ENCODE results near the gene ACP2.

The ACP2 gene

GRCh38 chr11:47234669-47235100 lies 13.9 kb downstream of the ACP2 start:
- no peaks in the 10 kb centered on the region for H3F3A ChIP-seq (ENCODE audit: insufficient read depth, low read length)
- H3K4me1 ChIP-seq (ENCODE audit: insufficient read depth, low read length, severe bottlenecking) = peaks cover 5% of the 10 kb centered on the region
- no peak overlapping the region for H2AFZ ChIP-seq (ENCODE audit: low read length)
- H3K36me3 ChIP-seq (ENCODE audit: insufficient read depth, low read length) = peaks cover 52% of the 10 kb centered on the region
- H3K27ac ChIP-seq (ENCODE audit: low read depth, low read length, poor library complexity, severe bottlenecking) = no peak overlapping the region
- H3K4me2 ChIP-seq (ENCODE audit: low read length) = no peak overlapping the region
- H3K4me3 ChIP-seq (ENCODE audit: low read depth, low read length, poor library complexity, severe bottlenecking) = no peak overlapping the region
- H3K9ac ChIP-seq (ENCODE audit: low read length) = no peak overlapping the region
- no peak for TF ChIP-seq EZH2 (IDR thresholded peaks at IDR 0.05; ENCODE audit: borderline replicate concordance, low read length)
- TF ChIP-seq, protein P1, sequence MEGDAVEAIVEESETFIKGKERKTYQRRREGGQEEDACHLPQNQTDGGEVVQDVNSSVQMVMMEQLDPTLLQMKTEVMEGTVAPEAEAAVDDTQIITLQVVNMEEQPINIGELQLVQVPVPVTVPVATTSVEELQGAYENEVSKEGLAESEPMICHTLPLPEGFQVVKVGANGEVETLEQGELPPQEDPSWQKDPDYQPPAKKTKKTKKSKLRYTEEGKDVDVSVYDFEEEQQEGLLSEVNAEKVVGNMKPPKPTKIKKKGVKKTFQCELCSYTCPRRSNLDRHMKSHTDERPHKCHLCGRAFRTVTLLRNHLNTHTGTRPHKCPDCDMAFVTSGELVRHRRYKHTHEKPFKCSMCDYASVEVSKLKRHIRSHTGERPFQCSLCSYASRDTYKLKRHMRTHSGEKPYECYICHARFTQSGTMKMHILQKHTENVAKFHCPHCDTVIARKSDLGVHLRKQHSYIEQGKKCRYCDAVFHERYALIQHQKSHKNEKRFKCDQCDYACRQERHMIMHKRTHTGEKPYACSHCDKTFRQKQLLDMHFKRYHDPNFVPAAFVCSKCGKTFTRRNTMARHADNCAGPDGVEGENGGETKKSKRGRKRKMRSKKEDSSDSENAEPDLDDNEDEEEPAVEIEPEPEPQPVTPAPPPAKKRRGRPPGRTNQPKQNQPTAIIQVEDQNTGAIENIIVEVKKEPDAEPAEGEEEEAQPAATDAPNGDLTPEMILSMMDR (IDR thresholded peaks at IDR 0.05; ENCODE audit: low read length) = no peak
- H3K79me2 ChIP-seq (ENCODE audit: insufficient read depth, low read length) = no peaks in the 10 kb centered on the region
- H3K9me3 ChIP-seq (ENCODE audit: low read length) = no peaks in the 10 kb centered on the region
- no peaks in the 10 kb centered on the region for H4K20me1 ChIP-seq (ENCODE audit: insufficient read depth, low read length)
- no peaks in the 10 kb centered on the region for H3K9me2 ChIP-seq (ENCODE audit: low read depth, low read length)
- H3K27me3 ChIP-seq (ENCODE audit: insufficient read depth, low read length) = no peaks in the 10 kb centered on the region

DNA sequence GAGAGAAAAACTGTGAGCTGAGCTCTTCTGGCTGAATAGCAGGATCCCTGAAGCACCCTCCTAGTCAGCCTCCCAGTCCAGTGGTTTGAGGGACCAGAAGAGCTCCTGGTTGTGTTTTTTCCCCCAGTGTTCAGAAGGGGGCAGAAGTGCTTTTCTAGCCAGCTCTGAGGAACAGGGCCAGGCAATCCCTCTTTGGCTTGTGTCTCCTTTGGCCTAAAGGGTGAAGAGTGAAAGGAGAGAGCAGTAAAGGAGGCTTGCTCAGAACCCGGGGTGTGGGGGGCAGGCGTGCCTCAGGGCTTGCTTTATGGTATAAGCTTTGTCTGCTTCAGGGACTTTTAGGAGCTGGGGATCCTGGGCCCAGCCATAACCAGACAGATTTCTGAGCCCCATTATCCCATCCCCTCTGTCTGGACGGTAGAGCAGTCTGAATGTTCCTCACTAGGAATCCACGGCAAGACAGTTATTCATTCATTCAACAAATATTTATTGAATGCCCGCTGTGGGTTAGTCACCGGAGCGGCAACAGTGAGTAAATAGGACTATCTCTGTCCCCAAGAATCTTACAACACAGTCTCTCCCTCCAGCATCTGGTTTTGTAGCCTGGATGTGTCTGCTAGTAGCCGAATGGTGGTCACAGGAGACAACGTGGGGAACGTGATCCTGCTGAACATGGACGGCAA lies 14.5 kb downstream of the ACP2 start:
- Histone ChIP-seq H3K9ac (ENCODE audit: low read length) (no peak overlapping the region), H3K27ac (ENCODE audit: low read depth, low read length, poor library complexity, severe bottlenecking) (no peak overlapping the region), H3K9me2 (ENCODE audit: low read depth, low read length) (no peaks in the 10 kb centered on the region), H3K4me1 (ENCODE audit: insufficient read depth, low read length, severe bottlenecking) (peaks cover 5% of the 10 kb centered on the region), H3K79me2 (ENCODE audit: insufficient read depth, low read length) (no peaks in the 10 kb centered on the region), H3F3A (ENCODE audit: insufficient read depth, low read length) (no peaks in the 10 kb centered on the region), H4K20me1 (ENCODE audit: insufficient read depth, low read length) (no peaks in the 10 kb centered on the region), H3K9me3 (ENCODE audit: low read length) (no peaks in the 10 kb centered on the region), H3K27me3 (ENCODE audit: insufficient read depth, low read length) (no peaks in the 10 kb centered on the region), H3K4me3 (ENCODE audit: low read depth, low read length, poor library complexity, severe bottlenecking) (no peak overlapping the region), H2AFZ (ENCODE audit: low read length) (no peak overlapping the region), H3K36me3 (ENCODE audit: insufficient read depth, low read length) (peaks cover 48% of the 10 kb centered on the region), H3K4me2 (ENCODE audit: low read length) (no peak overlapping the region)
- TF ChIP-seq, protein P1 (IDR thresholded peaks at IDR 0.05; ENCODE audit: low read length) = peak; percentile 26; the same call in 1 of the 2 replicates
- TF ChIP-seq EZH2 (IDR thresholded peaks at IDR 0.05; ENCODE audit: borderline replicate concordance, low read length) = no peak

- Histone ChIP-seq H3K9ac (ENCODE audit: low read length) (no peak overlapping the region), H4K20me1 (ENCODE audit: insufficient read depth, low read length) (no peaks in the 10 kb centered on the region)
Observed at GRCh38 chr11:47233051-47233450, 15.6 kb downstream of the ACP2 start.

More at GRCh38 chr11:47233051-47233450, 15.6 kb downstream of the ACP2 start:
- Histone ChIP-seq H3K9me2 (ENCODE audit: low read depth, low read length) (no peaks in the 10 kb centered on the region), H3K4me1 (ENCODE audit: insufficient read depth, low read length, severe bottlenecking) (peaks cover 5% of the 10 kb centered on the region), H3K36me3 (ENCODE audit: insufficient read depth, low read length) (peaks cover 43% of the 10 kb centered on the region), H3K27ac (ENCODE audit: low read depth, low read length, poor library complexity, severe bottlenecking) (no peak overlapping the region), H3K4me2 (ENCODE audit: low read length) (no peak overlapping the region), H3K27me3 (ENCODE audit: insufficient read depth, low read length) (no peaks in the 10 kb centered on the region), H3K4me3 (ENCODE audit: low read depth, low read length, poor library complexity, severe bottlenecking) (no peak overlapping the region), H3F3A (ENCODE audit: insufficient read depth, low read length) (no peaks in the 10 kb centered on the region), H3K79me2 (ENCODE audit: insufficient read depth, low read length) (no peaks in the 10 kb centered on the region), H3K9me3 (ENCODE audit: low read length) (no peaks in the 10 kb centered on the region), H2AFZ (ENCODE audit: low read length) (no peak overlapping the region)
- TF ChIP-seq, protein P1 (IDR thresholded peaks at IDR 0.05; ENCODE audit: low read length) = no peak
- no peak for TF ChIP-seq EZH2 (IDR thresholded peaks at IDR 0.05; ENCODE audit: borderline replicate concordance, low read length)
